HPDE6-E6E7 (cell line): Measurements from ENCODE around the gene MBD2.
A peak's percentile ranks its signal among the peaks of the same experiment; 100 is the strongest.

Experiments
- DNase-seq: peaks from one replicate; pipeline ENCODE4 v3.0.0; 2011; ENCODE audit warnings: missing footprints; ENCODE audit errors: extremely low spot score

Gene MBD2

DNA sequence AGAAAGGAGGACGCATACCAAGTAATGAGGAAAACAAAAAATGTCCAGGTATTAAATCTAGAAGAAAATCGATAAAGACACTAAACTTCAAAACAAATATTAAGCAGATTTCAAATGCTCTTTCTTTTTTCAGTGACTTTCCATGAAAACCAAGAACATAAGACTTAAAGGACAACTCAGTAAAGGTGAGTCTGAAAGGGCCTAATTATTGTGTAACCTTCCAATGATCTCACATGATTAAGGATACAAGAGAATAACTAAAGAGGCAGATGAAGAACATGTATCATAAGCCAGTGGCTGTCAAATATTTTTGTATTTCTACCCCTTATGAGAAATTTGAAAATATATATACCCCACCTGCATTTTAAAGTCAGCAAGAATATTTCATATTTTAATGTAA, 30.7 kb downstream of the MBD2 start:
- DNase-seq, result no peak

DNA sequence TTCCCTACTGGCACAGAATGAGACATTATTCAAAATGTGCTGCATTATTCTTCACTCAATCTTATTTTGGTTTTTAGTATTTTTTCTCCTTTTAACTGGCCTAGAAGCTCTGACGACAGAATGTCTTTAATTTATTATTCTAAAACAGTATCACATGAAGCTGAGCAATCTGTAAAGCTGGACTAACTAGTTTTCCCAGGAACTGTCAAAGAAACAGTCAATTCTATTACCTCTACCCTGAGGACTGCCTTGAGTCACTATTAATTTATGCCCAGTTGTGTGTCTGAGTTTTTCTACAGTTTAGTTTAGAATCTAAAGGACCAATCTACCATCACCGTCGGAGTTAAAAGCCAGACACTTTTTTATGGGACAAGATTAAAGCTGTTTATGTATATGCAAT, 31.6 kb downstream of the MBD2 start:
- peak; percentile 45 for DNase-seq

DNA sequence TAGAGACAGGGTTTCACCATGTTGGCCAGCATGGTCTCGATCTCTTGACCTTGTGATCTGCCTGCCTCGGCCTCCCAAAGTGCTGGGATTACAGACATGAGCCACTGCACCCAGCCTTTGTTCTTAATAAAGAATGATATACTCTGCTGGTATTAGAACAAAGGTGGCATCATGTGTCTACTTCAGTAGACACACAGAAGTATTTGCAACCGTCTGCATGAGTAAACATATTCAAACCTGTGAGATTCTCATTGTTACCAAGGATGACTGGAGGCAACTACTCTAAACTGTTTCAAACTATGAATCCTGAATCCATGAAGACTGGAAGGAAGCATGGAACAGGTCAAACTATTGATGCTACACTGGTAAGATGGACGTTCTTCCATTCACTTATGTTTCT, 32.1 kb downstream of the MBD2 start:
- DNase-seq, result no peak

DNA sequence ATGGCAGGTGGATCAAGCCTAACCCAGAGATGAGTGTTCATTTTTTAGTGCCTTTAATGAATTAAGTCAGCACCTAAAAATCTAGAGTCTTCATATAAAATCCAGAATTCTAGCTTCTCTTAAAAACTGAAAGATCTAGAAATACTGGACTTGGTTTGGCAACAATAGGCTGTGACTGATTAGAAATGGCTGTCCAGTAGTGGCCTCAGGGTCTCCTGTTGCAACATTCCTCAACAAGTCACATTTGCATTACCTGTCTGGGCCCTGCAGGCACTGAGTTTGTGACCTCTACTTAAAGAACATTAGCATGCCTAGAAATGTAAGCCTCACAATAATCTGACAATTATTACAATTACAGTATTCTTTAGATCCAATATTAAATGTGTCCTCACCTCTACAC, 33.1 kb downstream of the MBD2 start:
- peak; percentile 31 for DNase-seq

DNA sequence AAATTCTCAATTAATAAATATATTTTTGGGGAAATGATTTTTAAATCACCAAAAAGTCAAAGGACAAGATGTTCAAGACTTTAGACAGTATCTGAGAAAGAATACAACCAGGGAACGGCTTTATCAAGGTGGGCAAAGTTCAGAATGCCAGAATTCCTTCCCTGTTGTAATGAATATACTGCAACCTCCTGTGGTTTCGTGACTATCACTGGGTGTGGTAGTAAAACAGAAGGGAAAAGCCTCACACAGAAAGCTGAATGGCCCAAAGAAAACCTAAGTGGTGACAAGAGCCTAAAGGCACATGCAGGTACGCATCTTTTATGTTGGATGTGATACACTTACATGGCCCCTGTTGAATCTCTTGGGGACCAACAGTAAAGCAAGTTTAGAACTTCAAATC, 37.1 kb downstream of the MBD2 start:
- no peak for DNase-seq

DNA sequence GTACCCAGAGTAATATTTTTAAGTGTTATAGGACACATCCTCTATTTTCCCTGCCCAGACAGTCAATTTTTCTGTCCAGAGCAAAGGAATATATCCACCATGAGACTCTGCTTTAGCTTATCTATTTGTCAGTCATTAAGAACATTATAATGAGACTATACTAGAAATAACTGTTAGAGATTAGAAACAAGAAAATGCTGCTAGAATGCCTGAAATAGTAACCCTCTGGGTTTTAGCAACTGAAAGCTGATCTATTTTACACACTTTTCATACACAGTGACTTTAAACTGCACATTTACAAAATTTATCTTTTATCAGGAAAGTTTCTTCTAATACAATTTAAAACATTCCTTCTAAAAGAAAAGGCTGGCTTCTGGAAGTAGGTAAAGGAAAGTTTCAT, 39.6 kb downstream of the MBD2 start:
- no peak for DNase-seq

DNA sequence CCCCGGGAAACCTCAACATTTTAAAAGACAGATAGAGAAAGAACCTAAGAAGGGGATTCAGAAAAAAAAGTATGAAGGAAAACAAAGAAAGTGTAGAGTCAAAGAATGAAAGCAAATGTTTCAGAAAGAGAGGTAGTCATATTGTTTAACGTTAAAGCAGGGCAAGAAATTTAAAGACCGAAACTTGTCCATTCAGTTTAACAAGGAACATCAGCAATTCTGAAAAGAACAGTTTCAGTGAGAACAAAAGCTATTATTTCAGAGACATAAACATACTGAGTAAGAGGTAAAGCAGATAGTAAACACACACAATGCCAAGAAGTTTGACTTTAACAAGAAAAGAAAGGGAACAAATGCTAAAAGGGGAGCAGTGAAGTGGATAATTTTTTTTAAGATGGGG, 41.1 kb downstream of the MBD2 start:
- no peak for DNase-seq

DNA sequence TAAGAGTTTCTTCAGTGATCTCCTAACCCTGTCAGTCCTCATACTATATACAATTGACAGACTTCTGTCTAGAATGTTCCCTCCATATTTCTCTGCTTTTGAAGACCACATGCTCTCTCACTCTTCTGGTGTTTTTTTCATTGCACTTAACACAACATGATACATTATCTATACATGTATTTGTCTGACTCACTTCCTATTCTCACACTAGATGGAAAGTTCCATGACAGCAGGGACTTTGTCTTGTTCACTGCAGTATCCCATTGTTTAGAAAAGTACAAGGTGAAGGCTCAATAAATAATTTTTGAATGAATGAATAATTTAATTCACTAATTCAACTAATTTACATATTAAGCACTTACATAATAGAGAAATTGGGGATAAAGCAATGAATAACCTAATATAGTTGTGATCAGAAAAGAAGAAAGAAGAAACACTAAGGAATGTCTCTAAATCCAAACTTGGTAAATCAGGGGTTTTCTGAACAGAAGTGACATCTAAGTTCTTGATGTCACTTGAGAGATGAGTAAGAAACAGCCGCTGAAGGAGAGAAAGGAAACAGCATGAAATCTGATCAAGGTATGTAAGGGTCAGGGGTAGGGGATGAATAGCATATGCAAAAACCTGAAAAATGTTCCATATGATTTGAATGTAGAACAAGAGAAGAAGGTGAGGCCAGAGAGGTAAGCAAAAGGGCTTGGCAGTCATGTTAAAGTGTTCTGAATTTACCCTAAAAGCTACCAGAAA, 42.4 kb downstream of the MBD2 start:
- DNase-seq, result no peak

DNA sequence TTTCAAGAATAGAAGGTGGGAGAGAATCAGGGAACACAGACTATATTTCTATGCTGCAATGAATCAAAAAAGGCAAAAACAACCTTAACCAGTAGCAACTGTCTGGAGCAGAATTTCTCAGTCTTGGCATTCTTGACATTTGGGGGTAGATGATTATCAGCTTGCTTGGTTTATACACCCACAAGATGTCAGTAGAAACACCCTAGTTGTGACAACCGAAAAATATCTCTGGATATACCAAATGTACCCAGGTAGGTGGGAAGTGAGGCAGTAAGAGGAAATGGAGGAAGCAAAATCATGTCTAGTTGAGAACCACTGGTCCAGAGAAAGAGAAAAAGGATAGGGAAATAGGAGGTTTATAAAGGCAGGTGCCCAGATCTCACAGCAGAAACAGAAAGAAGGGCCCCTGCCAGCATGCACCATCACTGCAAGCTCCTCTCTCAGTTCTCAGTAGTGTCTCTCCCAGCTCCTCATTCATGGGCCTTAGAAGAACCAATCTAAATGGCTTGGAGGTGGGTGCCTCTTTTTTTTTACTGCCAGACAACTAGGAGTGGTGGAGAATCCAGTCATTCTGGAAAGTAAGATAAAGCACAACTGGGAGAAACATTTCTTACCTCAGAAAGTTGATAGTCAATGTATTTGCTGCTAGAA, 50.4 kb downstream of the MBD2 start:
- no peak for DNase-seq

DNA sequence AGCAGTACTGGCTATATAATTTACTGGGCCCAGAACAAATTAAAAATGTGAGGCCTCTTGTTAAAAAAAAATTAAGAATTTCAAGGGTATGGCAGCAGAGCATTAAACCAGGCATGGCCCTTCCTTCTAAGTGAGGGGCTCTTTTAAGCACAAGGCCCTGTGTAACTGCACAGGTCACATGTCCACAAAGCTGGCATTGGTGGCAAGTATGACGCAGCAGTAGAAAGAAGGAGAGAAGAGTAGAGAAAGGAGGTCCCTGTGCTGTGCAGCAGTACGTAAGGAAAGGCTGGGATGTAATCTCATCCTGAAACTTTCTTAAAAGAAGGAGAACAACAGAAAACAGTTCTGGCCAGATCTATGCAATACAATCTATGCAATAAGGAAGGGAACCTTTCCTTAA, 51.2 kb downstream of the MBD2 start:
- DNase-seq, result no peak

DNA sequence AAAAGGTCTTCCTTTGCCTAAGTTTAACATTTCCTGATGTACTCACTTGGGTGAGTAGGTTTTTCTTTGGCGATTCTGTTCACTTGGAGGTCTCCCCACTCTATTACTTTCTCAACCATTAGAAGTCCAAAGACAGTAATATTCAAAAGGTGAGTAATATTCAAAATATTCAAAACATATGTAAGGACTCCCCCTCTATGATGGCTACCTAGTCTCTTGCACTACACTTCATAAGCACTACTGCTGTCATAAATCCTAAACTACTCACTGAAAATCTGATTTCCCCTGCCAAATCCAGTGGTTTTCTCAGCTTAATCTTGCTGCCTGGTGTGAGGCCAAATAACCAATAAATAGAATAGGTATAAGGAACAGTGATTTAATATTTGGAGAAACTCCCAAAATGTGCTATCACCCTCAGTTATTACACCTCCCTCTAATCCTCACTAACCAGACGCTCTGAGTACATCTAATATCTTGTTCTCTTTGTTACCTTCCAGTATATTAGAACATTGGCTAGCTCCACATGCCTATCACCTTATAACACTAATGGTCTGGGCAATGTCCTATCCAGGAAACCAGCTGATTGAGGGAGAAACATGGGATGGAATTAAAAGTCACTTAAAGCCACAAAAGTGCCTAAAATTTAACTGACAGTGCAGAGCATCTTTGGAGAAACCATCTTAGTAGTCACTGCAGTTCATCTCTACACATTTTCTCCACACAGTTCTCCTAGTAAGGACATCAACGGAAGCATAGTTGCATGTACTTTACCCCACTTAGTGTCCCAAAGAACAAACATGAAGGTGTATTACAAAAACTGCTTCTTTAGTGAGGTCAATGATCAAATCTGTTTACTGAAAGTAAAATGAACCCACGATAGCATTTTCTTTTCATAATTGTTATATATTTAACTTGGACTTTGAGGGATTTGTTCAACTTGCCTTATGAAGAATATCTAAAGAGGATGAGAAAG, 54.8 kb downstream of the MBD2 start:
- DNase-seq, result no peak

DNA sequence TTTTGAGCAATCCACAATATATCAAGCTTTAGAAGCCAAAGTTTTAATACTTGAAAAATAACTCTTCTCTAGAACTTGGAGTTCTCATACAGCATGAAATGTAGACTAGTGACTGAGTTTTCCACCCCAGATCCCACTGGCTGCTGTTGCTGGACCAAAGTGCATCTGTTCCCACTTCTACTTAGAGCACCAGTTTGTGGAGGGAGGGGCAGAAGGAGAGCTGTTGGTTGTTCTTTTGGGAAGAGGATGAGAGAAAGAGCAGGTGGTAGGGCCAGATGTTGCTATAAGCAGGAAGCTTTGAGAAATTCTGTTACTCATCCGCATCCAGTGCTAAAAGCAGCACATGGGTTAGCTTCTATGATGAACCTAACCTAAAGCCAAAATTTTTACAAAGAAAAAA, 59.0 kb downstream of the MBD2 start:
- no peak for DNase-seq

DNA sequence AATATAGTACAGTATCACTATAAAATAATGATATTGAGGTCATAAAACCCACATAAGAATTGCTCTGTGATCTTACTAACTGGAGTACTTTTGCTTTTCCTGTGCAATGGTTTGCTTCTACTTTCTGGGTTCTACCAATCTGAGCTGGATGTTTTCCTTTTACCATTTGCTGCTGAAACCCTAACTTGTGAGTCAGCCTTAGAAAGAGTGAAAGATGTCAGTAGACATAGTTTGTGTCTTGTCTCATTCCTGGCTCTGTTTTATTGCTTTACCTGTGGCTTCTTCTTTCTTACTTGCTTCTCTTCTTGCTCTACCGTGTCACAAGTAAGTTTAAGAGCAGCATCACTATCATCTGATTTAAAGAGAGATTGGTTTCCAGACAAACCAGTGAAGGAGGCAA, 61.0 kb downstream of the MBD2 start:
- no peak for DNase-seq

DNA sequence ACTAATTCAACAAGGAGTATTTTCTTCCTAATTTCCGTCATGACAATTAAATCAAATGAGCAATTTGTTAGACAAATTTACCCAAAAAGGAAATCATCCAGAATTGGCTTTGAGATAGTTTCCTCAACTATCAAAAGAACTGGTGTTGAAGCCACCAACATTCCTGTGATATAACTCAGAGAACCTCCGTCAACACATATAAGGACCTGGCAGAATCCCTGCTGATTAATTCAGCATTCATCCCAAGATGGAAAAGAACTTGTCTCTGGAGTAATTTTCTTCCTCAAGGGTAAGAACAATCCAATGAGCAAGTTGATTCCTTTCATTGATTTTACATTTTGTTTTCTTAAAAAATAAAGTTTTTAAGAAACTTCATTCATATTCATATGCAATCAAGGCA, 62.0 kb downstream of the MBD2 start:
- no peak for DNase-seq

DNA sequence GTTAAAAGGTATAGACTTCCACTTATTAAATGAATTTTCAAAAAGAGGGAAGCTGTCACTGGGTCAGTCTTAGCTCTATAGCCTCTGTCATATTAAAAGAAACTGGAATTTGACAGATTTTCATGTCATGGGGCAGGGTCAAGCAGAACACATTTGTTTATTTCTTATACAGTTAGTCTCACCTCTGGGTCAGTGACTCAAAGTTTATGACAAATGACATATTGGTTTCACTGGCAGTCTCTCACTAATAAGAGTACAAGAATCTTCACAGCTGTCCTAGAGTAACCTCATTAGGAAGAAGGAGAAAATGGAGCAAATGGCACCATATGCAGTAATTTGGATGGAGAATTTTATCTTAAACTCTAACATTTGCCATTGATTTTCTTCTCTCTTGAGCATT, 63.2 kb downstream of the MBD2 start:
- DNase-seq, result no peak

DNA sequence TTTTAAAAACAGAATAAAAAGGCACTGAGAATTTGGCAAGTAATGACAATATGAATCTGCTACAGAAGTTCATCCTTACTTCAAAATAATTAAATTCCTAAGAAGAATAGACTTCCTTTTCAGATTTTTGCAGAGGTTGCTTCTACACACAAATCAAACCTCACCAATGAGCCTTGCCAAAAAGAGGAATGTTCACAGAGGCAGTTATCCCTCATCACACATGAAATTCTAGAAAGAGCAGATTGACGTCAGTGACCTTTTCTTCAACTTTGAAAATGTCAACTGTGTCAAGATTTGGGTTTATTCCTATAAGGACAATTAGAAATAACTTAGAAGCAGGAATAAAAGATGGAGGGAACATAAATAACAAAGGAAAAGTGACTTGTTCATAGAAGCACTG, 64.6 kb downstream of the MBD2 start:
- no peak for DNase-seq

DNA sequence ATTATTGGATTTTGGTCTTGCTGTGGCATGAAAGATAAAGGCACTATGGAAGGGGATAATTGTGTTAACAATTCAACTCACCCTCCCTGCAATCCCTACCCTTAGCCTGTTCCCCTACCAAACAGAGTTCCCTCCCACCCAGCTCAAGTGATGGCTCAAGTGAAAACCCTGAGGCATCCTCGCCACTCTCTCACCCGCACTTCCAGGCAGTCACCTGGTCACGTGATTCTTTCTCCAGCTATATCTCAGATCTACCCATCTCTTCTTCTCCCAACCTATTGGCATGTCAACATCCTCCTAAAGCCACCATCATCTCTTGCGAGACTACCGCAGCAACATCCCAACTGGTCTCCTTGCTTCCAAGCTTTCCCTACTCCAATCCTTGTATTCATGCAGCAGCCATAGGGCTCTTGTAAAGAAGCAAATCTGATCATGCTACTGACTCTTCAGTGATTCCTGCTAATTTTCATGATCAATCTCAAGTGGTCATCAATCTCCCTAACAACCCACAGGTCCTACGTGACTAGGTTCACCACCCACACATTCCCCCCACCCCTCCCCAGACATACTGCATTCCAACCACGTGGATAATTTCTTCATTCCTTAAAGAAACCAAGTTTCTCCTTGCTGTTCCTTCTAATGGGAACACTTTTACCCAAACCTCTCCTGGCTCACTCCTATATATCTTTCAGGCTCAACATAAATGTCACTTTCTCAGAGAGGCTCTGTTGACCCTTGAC, 66.7 kb downstream of the MBD2 start:
- no peak for DNase-seq

DNA sequence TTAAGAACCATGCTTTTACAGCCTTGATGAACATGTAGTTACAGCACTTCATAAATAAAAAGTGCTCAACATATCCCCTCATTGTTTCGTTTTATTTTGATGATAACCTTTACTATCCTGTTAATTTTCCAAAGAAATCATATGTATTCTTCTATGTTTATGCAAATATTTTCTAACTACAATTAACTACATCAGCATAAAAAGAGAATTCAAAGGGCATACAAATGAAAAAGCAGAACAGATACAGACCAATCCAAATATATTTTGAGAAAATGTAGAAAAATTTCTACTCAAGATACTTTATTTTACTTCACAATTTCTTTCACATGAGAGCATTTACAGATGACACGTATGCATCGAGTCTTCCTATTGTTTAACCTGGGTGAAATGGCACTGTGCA, 69.1 kb downstream of the MBD2 start:
- no peak for DNase-seq

DNA sequence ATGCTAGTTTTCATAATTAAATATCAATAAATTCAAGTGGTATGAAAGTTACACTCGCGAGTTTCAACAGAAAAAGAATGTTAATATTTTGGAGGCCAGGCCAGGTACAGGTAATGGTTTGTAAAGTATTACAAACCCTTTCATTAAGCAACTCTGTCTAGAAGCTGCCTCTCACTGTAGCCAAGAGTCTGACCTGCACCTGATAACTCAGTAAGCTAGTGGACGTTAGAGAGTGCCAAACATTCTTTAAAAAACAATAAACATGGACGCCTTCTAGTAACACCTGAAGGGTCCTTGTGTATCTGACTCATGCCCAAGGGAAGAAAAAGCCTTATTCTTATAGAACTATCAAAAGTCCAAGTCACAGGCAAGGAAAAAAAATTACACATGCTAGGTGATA, 70.2 kb downstream of the MBD2 start:
- DNase-seq, result no peak

DNA sequence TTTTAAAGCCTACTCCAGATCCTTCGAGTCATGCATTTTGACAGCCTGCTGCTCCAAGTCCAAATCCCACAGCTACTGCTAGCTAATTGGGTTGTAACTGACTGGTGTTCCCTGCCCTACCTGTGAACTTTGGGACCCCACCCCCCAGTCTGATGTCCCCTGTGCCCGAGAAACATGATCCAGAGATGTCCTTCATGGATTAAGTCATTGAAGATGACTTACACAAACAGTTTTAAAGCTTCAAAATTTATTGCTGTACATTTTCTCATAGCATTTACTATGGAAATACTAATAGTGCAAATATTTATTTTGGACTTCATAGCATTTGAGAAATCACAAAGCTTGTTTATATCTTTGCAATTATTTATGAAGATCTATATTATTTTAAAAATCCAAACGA, 73.1 kb downstream of the MBD2 start:
- DNase-seq, result no peak

DNA sequence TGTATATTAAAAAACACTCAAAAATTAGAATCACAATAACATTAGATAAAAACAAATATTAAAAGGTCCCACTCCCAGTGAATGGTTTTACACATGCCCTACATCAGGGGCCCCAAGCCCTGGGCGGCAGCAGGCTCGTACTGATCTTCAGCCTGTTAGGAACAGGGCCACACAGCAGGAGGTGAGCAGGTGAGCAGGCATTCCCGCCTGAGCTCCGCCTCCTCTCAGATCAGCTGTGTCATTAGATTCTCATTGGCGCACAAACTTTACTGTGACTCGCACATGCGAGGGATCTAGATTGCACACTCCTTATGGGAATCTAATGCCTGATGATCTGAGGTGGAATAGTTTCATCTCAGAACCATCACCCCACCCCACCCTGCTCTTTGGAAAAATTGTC, 74.2 kb downstream of the MBD2 start:
- DNase-seq, result no peak
